Type B pancreatic cell (in vitro differentiated cells): Measurements from ENCODE around the gene NISCH. TPM values are rescaled to one million over a fixed set of nuclear protein-coding genes. Genes with fewer than 3 reads are reported as not detected.

Experiments used
- DNase-seq: peaks from one replicate; pipeline ENCODE4 v3.0.0; 2021; ENCODE audit warnings: mixed read lengths; ENCODE audit not compliant: unreplicated experiment; ENCODE audit errors: extremely low spot score
- H3K27ac Mint-ChIP-seq: 2 replicates; pipeline ENCODE4 v1.8.0; 2021; ENCODE audit warnings: mild to moderate bottlenecking, mixed read lengths
- H3K27me3 Mint-ChIP-seq: 2 replicates; pipeline ENCODE4 v1.8.0; 2021; ENCODE audit warnings: mixed read lengths
- H3K36me3 Mint-ChIP-seq: 2 replicates; pipeline ENCODE4 v1.8.0; 2021; ENCODE audit warnings: mixed read lengths
- H3K4me1 Mint-ChIP-seq: one replicate; pipeline ENCODE4 v1.8.0; 2021; ENCODE audit warnings: mixed read lengths; ENCODE audit not compliant: unreplicated experiment
- H3K4me3 Mint-ChIP-seq: 2 replicates; pipeline ENCODE4 v1.8.0; 2021; ENCODE audit warnings: mild to moderate bottlenecking, mixed read lengths
- H3K9me3 Mint-ChIP-seq: 2 replicates; pipeline ENCODE4 v1.8.0; 2021; ENCODE audit warnings: mixed read lengths
- total RNA-seq: library from RNA; stranded (reverse); gene quantifications from 2 replicates; pipeline ENCODE4 v1.2.1, GENCODE V29; 2021; ENCODE audit warnings: low replicate concordance
- TF ChIP-seq, protein P1 (sequence below): fragments of 200-600 bp; sonication (generic); conservative IDR thresholded peaks from 2 replicates; pipeline ENCODE4 v1.5.0; 2021; ENCODE audit warnings: antibody characterized with exemption, mild to moderate bottlenecking

NISCH gene
- total RNA-seq, 1 donor from 2014 or later, result 149 TPM

DNA sequence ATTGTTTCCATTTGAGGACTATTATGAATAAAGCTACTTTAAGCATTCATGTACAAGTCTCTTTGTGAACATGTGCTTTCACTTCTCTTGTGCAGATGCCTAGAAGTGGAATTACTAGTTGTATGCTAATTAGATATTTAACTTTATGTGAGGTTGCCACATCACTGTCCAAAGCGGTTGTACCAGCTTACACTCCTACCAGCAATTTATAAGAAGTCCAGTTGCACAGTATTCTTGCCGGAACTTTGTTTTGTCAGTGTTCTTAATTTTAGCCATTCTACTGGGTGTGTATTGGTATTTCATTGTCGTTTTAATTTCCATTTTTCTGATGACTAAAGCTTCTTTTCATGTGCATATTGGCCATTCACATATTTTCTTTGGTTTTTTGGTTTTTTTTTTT, 39.6 kb upstream of the NISCH start:
- no peak overlapping the region for H3K27ac Mint-ChIP-seq
- DNase-seq, result no peak
- no peaks in the 10 kb centered on the region for H3K9me3 Mint-ChIP-seq
- H3K4me3 Mint-ChIP-seq, result no peak overlapping the region
- peaks cover 19% of the 10 kb centered on the region for H3K4me1 Mint-ChIP-seq
- H3K27me3 Mint-ChIP-seq, result no peaks in the 10 kb centered on the region
- TF ChIP-seq, protein P1, sequence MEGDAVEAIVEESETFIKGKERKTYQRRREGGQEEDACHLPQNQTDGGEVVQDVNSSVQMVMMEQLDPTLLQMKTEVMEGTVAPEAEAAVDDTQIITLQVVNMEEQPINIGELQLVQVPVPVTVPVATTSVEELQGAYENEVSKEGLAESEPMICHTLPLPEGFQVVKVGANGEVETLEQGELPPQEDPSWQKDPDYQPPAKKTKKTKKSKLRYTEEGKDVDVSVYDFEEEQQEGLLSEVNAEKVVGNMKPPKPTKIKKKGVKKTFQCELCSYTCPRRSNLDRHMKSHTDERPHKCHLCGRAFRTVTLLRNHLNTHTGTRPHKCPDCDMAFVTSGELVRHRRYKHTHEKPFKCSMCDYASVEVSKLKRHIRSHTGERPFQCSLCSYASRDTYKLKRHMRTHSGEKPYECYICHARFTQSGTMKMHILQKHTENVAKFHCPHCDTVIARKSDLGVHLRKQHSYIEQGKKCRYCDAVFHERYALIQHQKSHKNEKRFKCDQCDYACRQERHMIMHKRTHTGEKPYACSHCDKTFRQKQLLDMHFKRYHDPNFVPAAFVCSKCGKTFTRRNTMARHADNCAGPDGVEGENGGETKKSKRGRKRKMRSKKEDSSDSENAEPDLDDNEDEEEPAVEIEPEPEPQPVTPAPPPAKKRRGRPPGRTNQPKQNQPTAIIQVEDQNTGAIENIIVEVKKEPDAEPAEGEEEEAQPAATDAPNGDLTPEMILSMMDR, result no peak
- no peaks in the 10 kb centered on the region for H3K36me3 Mint-ChIP-seq

DNA sequence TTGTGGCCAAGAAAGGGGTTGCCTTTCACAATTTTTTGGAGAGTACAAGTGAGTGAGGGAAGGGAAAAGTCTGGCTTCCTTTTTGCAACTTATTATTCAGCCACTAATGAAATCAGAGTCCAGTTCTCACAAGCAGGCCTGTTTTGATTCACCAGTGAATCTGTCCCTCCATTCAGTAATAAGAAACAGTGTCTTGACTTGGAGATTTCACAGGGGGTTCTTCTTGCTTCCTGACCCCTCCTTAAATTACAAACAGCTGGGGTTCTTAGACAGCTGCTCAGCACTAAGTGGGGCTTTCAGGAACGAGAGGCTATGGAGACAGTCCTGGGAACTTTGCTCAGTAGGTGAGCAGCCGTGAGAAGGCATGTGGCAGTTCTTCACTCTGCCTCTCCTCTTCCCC, 35.0 kb upstream of the NISCH start:
- peaks cover 15% of the 10 kb centered on the region for H3K4me1 Mint-ChIP-seq
- H3K27ac Mint-ChIP-seq, result no peak overlapping the region
- H3K36me3 Mint-ChIP-seq, result no peaks in the 10 kb centered on the region
- no peak overlapping the region for H3K4me3 Mint-ChIP-seq
- no peaks in the 10 kb centered on the region for H3K27me3 Mint-ChIP-seq
- TF ChIP-seq, protein P1, result no peak
- no peak for DNase-seq
- H3K9me3 Mint-ChIP-seq, result no peaks in the 10 kb centered on the region

DNA sequence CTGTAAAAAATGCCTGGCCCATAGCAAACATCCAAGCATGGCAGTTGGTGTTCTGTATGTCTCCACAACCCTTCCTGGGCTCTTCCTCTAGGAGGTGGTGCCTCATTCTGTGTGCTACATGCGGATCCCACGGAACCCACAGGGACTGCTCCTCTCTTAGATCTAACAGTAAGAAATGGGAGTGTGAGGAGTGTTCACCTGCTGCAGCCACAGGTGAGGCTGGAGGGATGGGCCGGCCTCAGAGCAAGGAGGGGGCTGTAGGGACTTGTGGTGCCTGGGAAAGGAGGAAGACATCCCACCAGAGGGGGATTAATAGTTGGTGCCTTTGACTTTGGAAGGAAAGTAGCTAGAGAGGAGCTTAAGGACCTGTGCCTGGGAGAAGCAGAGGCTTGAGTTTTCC, 32.7 kb upstream of the NISCH start:
- Mint-ChIP-seq H3K4me1 (peaks cover 15% of the 10 kb centered on the region), H3K4me3 (no peak overlapping the region), H3K9me3 (no peaks in the 10 kb centered on the region), H3K27me3 (no peaks in the 10 kb centered on the region), H3K27ac (no peak overlapping the region), H3K36me3 (no peaks in the 10 kb centered on the region)
- TF ChIP-seq, protein P1, result no peak
- no peak for DNase-seq

DNA sequence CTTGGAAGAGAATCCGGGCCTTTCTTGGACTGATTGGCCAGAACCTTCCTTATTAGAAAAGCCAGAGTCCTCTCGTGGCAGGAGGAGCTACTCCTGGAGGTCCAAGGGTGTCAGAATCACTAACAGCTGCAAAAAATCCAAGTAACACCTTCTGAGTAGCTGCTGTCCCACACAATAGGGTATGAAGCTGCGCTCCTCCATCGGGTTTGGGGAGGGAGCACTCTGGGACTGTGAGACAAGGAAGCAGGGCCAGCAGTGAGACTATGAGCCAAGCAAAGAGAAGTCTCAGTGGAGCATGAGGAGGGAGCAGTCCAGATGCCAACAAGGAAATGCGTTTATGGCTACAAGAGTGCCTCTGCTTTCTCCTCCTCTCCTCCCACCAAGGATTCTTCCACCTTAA, 32.2 kb upstream of the NISCH start:
- TF ChIP-seq, protein P1, result no peak
- Mint-ChIP-seq H3K36me3 (no peaks in the 10 kb centered on the region), H3K27me3 (no peaks in the 10 kb centered on the region), H3K9me3 (no peaks in the 10 kb centered on the region), H3K27ac (no peak overlapping the region), H3K4me3 (no peak overlapping the region), H3K4me1 (peaks cover 15% of the 10 kb centered on the region)
- no peak for DNase-seq

DNA sequence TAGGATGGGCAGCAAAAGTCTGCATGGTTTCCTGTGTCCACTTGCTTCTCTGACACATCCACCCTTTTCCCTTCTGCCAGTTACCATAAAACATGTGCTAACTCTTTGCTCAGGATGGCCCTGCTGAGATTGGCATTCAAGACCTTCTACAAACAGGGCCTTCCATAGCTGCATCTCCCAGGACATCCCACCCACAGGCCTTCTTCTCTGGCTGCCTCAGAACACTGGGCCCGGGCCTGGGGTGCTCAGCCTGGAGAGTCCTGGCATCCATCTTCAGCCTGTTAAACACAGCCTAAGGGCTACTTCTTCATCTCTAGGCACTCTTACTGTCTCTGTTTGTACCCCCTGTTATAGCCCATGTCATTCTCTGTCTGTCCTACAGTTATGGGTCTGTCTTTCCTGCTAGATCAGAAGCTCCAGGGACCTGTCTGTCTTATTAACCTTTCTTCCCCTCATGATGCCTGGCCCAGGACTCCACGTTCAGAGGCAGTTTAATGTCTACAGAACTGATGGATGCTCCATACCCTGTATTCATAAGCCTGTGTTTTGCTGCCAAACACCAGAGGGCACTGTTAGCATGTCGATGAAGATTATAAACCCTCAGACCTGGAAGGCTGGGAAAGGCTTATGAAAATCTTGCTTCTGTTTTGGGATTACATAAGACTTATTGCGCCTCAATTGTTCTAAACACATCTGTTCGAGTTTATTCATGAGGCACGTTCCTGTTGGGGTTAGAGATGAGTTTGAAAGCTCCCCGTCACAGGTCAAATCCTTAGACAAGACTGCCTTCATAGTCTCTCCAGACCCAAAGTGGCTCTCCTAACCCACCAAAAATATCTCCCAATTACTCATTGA, 27.0 kb upstream of the NISCH start:
- Mint-ChIP-seq H3K27me3 (peaks cover 3% of the 10 kb centered on the region), H3K9me3 (no peaks in the 10 kb centered on the region), H3K27ac (peak overlapping the region; percentile 71), H3K4me3 (no peak overlapping the region), H3K4me1 (peaks cover 20% of the 10 kb centered on the region), H3K36me3 (no peaks in the 10 kb centered on the region)
- TF ChIP-seq, protein P1, result peak; percentile 88
- no peak for DNase-seq
